Calu3 (cell line): ENCODE data around the gene APOL4. TPM values are rescaled to one million over a fixed set of nuclear protein-coding genes. Genes with fewer than 3 reads are reported as not detected.
A peak's percentile ranks its signal among the peaks of the same experiment; 100 is the strongest.
"Not testable (repeated sequence)": the region's sequence is repeated elsewhere in the genome, so short reads cannot be mapped to it uniquely, and the experiment has no call there.

ENCODE experiments used
- BruUV-seq: library from RNA; stranded (reverse); fragments of 400-500 nt; replicated peaks from 2 replicates; lab custom pipeline; 2021; lab: Mats Ljungman, UMichigan
- CTCF ChIA-PET: fragments of 300-600 bp; sonication (Branson Sonifier 250); formaldehyde crosslinking; loops from one replicate; lab custom pipeline; 2022; ENCODE audit warnings: antibody characterized with exemption; lab: Charles Lee
- DNase-seq: peaks from one replicate; pipeline ENCODE4 v3.0.0; 2022
- H3K27ac Mint-ChIP-seq: one replicate; pipeline ENCODE4 v1.8.0; 2022; ENCODE audit warnings: mixed read lengths; ENCODE audit not compliant: unreplicated experiment
- H3K27me3 Mint-ChIP-seq: one replicate; pipeline ENCODE4 v1.8.0; 2022; ENCODE audit warnings: mixed read lengths; ENCODE audit not compliant: unreplicated experiment
- H3K36me3 Mint-ChIP-seq: one replicate; pipeline ENCODE4 v1.8.0; 2022; ENCODE audit warnings: mild to moderate bottlenecking, moderate library complexity, mixed read lengths; ENCODE audit not compliant: insufficient read depth, unreplicated experiment
- H3K4me1 Mint-ChIP-seq: one replicate; pipeline ENCODE4 v1.8.0; 2022; ENCODE audit warnings: mild to moderate bottlenecking, low read depth, mixed read lengths; ENCODE audit not compliant: unreplicated experiment
- H3K4me3 Mint-ChIP-seq: one replicate; pipeline ENCODE4 v1.8.0; 2022; ENCODE audit warnings: mild to moderate bottlenecking, low read depth, moderate library complexity, mixed read lengths; ENCODE audit not compliant: unreplicated experiment
- H3K9me3 Mint-ChIP-seq: one replicate; pipeline ENCODE4 v1.8.0; 2022; ENCODE audit warnings: low read depth, mixed read lengths; ENCODE audit not compliant: unreplicated experiment
- CTCF ChIP-seq: fragments of 200-600 bp; IDR thresholded peaks from one replicate; pipeline ENCODE4 v1.8.0; 2022; ENCODE audit warnings: antibody characterized with exemption; ENCODE audit not compliant: unreplicated experiment
- intact Hi-C: fragments of 100-400 bp; cut with micrococcal nuclease; formaldehyde crosslinking; loops from one replicate; pipeline ENCODE4 v1.10.0; 2022; ENCODE audit not compliant: unreplicated experiment
- total RNA-seq: library from RNA; stranded (reverse); gene quantifications from 2 replicates; pipeline ENCODE4 v1.2.3, GENCODE V29; 2022

Gene APOL4
- total RNA-seq, 1 experiment from 2014 or later, result 1.5 TPM

- Mint-ChIP-seq H3K4me1 (peaks cover 34% of the 10 kb centered on the region), H3K27me3 (peaks cover 29% of the 10 kb centered on the region), H3K9me3 (no peaks in the 10 kb centered on the region), H3K27ac (no peak overlapping the region), H3K4me3 (no peak overlapping the region), H3K36me3 (peaks cover 11% of the 10 kb centered on the region)
- CTCF ChIA-PET, result interaction anchor here (0.7 kb wide), 1 partner anchor 14 kb away, joined by 6 read pairs; no protein-coding TSS in a partner anchor
- BruUV-seq, result no TSS peak
- TF ChIP-seq CTCF, result no peak
- intact Hi-C loops, result no loop called here
- DNase-seq, result no peak
Measured at GRCh38 chr22:36208914-36209313, 7.3 kb upstream of the APOL4 start.

GRCh38 chr22:36208162-36208765 lies 6.7 kb upstream of the APOL4 start:
- intact Hi-C loops, result no loop called here
- DNase-seq, result no peak
- BruUV-seq, result no TSS peak
- Mint-ChIP-seq H3K27me3 (peaks cover 23% of the 10 kb centered on the region), H3K4me1 (peaks cover 41% of the 10 kb centered on the region), H3K36me3 (peaks cover 11% of the 10 kb centered on the region), H3K27ac (no peak overlapping the region), H3K4me3 (no peak overlapping the region), H3K9me3 (no peaks in the 10 kb centered on the region)
- TF ChIP-seq CTCF, result no peak
- CTCF ChIA-PET, result interaction anchor here (0.7 kb wide), 1 partner anchor 13 kb away, joined by 6 read pairs; no protein-coding TSS in a partner anchor

- peaks cover 11% of the 10 kb centered on the region for H3K36me3 Mint-ChIP-seq
- peaks cover 48% of the 10 kb centered on the region for H3K4me1 Mint-ChIP-seq
- intact Hi-C loops, result no loop called here
- H3K9me3 Mint-ChIP-seq, result no peaks in the 10 kb centered on the region
- no peak for TF ChIP-seq CTCF
- CTCF ChIA-PET, result no interaction called here
- no TSS peak for BruUV-seq
- H3K27ac Mint-ChIP-seq, result no peak overlapping the region
- DNase-seq, result no peak
- H3K4me3 Mint-ChIP-seq, result no peak overlapping the region
- H3K27me3 Mint-ChIP-seq, result peaks cover 3% of the 10 kb centered on the region
Measured at GRCh38 chr22:36206255-36206654, 4.6 kb upstream of the APOL4 start.

GRCh38 chr22:36205573-36205972 lies 4.0 kb upstream of the APOL4 start:
- Mint-ChIP-seq H3K36me3 (peaks cover 11% of the 10 kb centered on the region), H3K4me1 (peaks cover 43% of the 10 kb centered on the region)
- H3K4me3 Mint-ChIP-seq, intact Hi-C loops, H3K27ac Mint-ChIP-seq, H3K27me3 Mint-ChIP-seq, H3K9me3 Mint-ChIP-seq, BruUV-seq, DNase-seq, CTCF ChIA-PET: not testable (repeated sequence)

- DNase-seq, result peak; percentile 43
- intact Hi-C loops, result no loop called here
- BruUV-seq, result no TSS peak
- TF ChIP-seq CTCF, result no peak
- Mint-ChIP-seq H3K9me3 (no peaks in the 10 kb centered on the region), H3K27me3 (no peaks in the 10 kb centered on the region), H3K4me1 (peaks cover 42% of the 10 kb centered on the region), H3K4me3 (peak overlapping the region; percentile 48), H3K27ac (no peak overlapping the region), H3K36me3 (peaks cover 11% of the 10 kb centered on the region)
- CTCF ChIA-PET, result interaction anchor here (0.6 to 1.6 kb wide), 4 partner anchors 10 to 82 kb away, joined by 3 to 6 read pairs (median 3); partner anchors contain the start of gene APOL2
Measured at GRCh38 chr22:36204632-36205015, 3.0 kb upstream of the APOL4 start.
